CD4-positive, alpha-beta T cell treated with Interleukin-4 for 4 hours (primary cell): ENCODE data around the gene INSIG1.

Experiments
- DNase-seq: peaks from one replicate; pipeline ENCODE4 v3.0.0-alpha.2; 2020

The INSIG1 gene

GRCh38 chr7:155352753-155353115, 55.1 kb downstream of the INSIG1 start:
- no peak for DNase-seq

GRCh38 chr7:155353256-155353897, 55.7 kb downstream of the INSIG1 start:
- DNase-seq: no peak

- no peak for DNase-seq
Observed at GRCh38 chr7:155354371-155355048, 56.8 kb downstream of the INSIG1 start.

GRCh38 chr7:155355176-155355575, 57.5 kb downstream of the INSIG1 start:
- DNase-seq: no peak

- no peak for DNase-seq
Observed at GRCh38 chr7:155355745-155356144, 58.1 kb downstream of the INSIG1 start.

- DNase-seq: no peak
Observed at GRCh38 chr7:155356323-155357105, 58.8 kb downstream of the INSIG1 start.

GRCh38 chr7:155357573-155358041, 59.9 kb downstream of the INSIG1 start:
- DNase-seq: no peak

- no peak for DNase-seq
Observed at GRCh38 chr7:155358066-155358947, 60.6 kb downstream of the INSIG1 start.

- no peak for DNase-seq
Observed at GRCh38 chr7:155358948-155359712, 61.5 kb downstream of the INSIG1 start.
